ENCODE data around the gene KIF26A. TPM values are rescaled to one million over a fixed set of nuclear protein-coding genes. Genes with fewer than 3 reads are reported as not detected.

KIF26A gene
- total RNA-seq, 2 donors from 2014 or later: 0.43 TPM; not detected in 1

DNA sequence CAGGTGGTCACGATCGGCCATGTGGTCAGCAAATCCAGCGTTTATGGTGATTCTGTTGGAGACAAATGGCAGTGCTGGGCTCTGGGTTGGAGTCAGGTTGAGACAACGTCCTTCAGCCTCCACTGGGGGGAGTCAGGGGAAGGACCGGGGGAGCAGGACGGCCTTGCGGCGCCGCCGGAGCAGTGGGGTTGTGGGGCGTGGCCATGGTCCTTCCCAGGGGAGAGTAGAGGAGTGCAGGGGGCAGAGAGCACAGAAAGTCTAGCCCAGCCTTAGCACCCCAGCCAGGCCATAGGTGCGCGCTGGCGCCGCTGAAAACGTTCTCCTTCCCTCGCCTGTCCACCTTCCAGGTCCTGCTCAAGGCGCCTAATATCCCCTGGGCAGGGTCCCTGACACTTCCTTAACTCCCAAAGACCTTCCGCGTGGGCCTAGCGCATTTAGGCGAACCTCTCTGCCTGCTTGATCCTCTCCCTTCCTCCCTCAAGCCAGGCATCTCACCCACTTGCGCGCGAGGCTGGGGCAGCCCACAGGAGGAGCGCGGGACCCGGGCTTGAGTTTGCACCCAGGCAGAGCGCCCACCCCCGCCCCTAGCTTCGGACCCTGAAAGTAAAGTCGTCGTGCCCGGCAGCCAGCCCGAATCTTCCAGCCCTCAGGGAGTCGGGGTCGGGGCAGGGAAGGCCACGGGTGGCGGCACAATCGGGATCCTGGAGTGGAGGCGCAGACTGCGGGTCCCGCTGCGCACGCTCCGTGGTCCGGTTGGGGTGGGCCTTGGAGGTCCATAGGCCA, 3.1 kb upstream of the KIF26A start:
- Mint-ChIP-seq H3K27ac (no peak overlapping the region), H3K9me3 (no peaks in the 10 kb centered on the region), H3K36me3 (peaks cover 0 to 1% of the 10 kb centered on the region in 2 donors)
- no peak for DNase-seq (ENCODE audit: low spot score in 2 of 2)
- ATAC-seq: no peak

GRCh38 chr14:104135904-104136471, 2.4 kb upstream of the KIF26A start:
- ATAC-seq: no peak
- DNase-seq (ENCODE audit: low spot score in 2 of 2): no peak
- H3K36me3 Mint-ChIP-seq: no peaks in the 10 kb centered on the region
- no peak overlapping the region for H3K27ac Mint-ChIP-seq
- H3K9me3 Mint-ChIP-seq: no peaks in the 10 kb centered on the region

- DNase-seq (ENCODE audit: low spot score in 2 of 2): no peak
- no peak overlapping the region for H3K27ac Mint-ChIP-seq
- H3K9me3 Mint-ChIP-seq: no peaks in the 10 kb centered on the region
- no peak for ATAC-seq
- no peaks in the 10 kb centered on the region for H3K36me3 Mint-ChIP-seq
Observed at GRCh38 chr14:104136472-104137296, 1.7 kb upstream of the KIF26A start.

DNA sequence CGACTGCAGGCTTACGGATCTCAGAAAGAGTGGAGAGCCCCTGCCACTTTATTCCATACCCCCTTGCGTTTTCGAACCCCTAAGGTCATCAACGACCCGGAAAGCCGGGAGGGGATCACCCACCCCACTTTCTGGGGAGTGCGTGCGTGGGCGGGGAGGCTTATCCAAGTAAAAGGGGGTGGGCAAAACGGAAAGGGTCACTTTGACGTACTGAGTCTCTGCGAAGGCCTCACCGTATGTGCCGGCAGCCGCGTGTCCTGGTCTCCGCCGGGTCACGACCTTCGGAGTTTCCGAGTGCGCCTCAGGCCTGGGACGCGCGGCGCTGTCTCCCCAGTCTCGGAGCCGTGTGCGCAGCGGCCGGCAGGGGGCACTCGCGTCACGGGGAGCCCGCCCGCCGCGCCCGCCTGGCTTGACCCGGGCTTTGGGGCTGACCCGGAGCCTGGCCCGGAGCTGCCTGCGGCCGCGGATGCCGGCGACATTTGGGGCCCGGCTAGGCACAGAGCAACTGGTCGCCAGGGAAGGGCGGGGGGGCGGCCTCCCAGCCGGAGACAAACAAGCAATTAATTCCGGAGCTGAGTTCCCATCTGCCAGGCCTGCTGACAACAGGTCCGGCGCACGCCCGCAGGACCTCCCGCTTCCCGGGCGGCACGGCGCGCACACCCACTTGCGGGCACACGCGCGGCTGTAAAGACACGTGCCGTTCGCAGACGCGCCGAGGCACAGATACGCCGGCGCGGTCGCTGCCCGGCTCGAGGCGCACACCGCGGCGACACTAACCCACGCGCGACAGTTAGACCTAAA, 890 bp upstream of the KIF26A start:
- DNase-seq (ENCODE audit: low spot score in 2 of 2) (peak; percentile 70 to 88), ATAC-seq (peak; percentile 84 to 90)
- H3K9me3 Mint-ChIP-seq: no peaks in the 10 kb centered on the region
- H3K36me3 Mint-ChIP-seq: no peaks in the 10 kb centered on the region
- H3K27ac Mint-ChIP-seq: no peak overlapping the region

GRCh38 chr14:104138718-104139459, 502 bp downstream of the KIF26A start:
- DNase-seq (ENCODE audit: low spot score in 2 of 2) (no peak), ATAC-seq (peak in 1 of 2 donors; percentile 10)
- H3K36me3 Mint-ChIP-seq: no peaks in the 10 kb centered on the region

GRCh38 chr14:104139460-104140212, 1.2 kb downstream of the KIF26A start:
- DNase-seq (ENCODE audit: low spot score in 2 of 2) (no peak), ATAC-seq (no peak)
- Mint-ChIP-seq H3K36me3 (no peaks in the 10 kb centered on the region), H3K27ac (no peak overlapping the region), H3K9me3 (no peaks in the 10 kb centered on the region)

More at GRCh38 chr14:104138718-104139459, 502 bp downstream of the KIF26A start:
- Mint-ChIP-seq H3K27ac (no peak overlapping the region), H3K9me3 (no peaks in the 10 kb centered on the region)

- H3K36me3 Mint-ChIP-seq: no peaks in the 10 kb centered on the region
- no peak for ATAC-seq
- no peak for DNase-seq (ENCODE audit: low spot score in 2 of 2)
- H3K27ac Mint-ChIP-seq: no peak overlapping the region
- H3K9me3 Mint-ChIP-seq: no peaks in the 10 kb centered on the region
Observed at GRCh38 chr14:104140213-104140462, 1.8 kb downstream of the KIF26A start.

- Mint-ChIP-seq H3K36me3 (no peaks in the 10 kb centered on the region), H3K27ac (no peak overlapping the region), H3K9me3 (no peaks in the 10 kb centered on the region)
- no peak for DNase-seq (ENCODE audit: low spot score in 2 of 2)
- ATAC-seq: no peak
Observed at GRCh38 chr14:104140463-104141331, 2.3 kb downstream of the KIF26A start.

GRCh38 chr14:104141621-104142091, 3.3 kb downstream of the KIF26A start:
- Mint-ChIP-seq H3K27ac (no peak overlapping the region), H3K36me3 (no peaks in the 10 kb centered on the region), H3K9me3 (no peaks in the 10 kb centered on the region)
- ATAC-seq: no peak
- no peak for DNase-seq (ENCODE audit: low spot score in 2 of 2)

- no peak for ATAC-seq
- H3K27ac Mint-ChIP-seq: no peak overlapping the region
- no peaks in the 10 kb centered on the region for H3K36me3 Mint-ChIP-seq
- no peak for DNase-seq (ENCODE audit: low spot score in 2 of 2)
- H3K9me3 Mint-ChIP-seq: no peaks in the 10 kb centered on the region
Observed at GRCh38 chr14:104142136-104142945, 4.0 kb downstream of the KIF26A start.

DNA sequence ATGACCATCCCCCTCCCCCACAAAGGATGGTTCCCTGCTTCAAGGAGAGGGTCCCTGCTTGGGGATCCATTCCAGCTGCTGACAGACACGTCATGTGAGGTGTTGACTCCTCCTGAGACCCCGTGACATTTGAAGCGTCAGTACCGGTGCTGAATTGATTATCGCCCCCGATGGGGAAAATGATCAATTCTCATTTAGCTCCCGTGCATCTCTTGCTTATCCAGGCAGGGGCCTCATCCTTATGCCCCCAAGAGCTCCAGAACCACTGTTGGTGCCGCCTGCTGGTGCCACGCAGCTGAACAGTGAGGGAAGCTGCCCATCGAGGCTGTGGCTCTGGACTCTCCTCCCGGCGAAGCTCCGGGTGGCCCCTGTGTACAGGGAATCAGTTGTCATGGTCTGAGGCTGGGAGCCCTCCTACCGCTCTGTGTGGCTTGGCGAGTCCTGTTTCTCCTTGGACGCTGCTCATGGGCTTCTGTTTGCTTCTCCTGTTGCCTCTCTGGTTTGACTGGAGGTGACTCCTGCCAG, 4.6 kb downstream of the KIF26A start:
- H3K27ac Mint-ChIP-seq: no peak overlapping the region
- H3K36me3 Mint-ChIP-seq: no peaks in the 10 kb centered on the region
- ATAC-seq (no peak), DNase-seq (ENCODE audit: low spot score in 2 of 2) (no peak)
- H3K9me3 Mint-ChIP-seq: no peaks in the 10 kb centered on the region

DNA sequence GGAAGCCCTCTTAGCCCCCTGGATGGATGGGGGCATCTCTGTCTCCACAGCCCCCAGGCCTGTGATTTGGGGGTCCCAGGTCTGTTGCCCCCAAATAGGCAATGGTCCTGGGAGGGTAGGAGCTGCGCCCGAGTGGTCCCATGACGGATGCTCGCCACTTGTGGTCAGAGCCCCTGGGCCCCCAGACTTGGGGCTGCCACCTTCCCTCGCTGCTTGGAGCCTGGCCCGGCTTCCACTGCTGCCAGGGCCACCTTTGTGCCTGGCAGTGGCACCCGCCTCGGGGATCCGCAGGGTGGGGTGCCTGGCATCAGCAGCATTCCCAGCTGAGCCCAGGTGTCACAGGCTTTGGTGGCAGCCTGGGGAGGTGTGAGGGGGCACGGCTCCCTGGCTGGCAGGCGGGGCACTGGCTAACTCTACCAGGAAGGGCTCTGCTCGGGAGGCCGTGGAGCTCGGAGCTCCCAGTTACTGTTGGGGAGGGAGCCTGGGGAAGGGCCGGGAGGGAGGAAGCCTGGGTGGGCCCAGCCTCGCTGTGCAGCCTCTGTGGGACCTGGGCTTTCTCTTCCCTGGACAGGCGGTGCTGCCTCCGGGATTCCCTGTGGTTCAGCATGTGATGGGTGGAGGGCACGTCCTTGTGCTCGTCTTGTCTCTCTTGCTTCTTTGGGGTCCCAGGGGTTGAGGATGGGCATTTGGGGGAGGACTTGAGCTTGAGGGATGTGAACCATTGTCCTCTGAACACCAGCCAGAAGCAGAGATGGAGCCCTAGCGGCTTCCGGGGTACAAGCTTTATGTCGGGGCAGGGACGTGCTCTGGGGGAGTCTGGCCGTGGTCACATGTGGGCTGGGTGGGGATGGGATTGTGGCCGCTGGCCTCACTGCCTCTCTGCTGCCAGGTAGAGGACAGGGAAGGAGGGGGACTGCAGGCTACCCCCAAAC, 5.4 kb downstream of the KIF26A start:
- DNase-seq (ENCODE audit: low spot score in 2 of 2): no peak
- no peaks in the 10 kb centered on the region for H3K36me3 Mint-ChIP-seq
- no peak for ATAC-seq
- no peaks in the 10 kb centered on the region for H3K9me3 Mint-ChIP-seq
- H3K27ac Mint-ChIP-seq: no peak overlapping the region

- ATAC-seq (no peak), DNase-seq (ENCODE audit: low spot score in 2 of 2) (no peak)
- H3K9me3 Mint-ChIP-seq: no peaks in the 10 kb centered on the region
- H3K27ac Mint-ChIP-seq: no peak overlapping the region
- no peaks in the 10 kb centered on the region for H3K36me3 Mint-ChIP-seq
Observed at GRCh38 chr14:104144453-104144790, 6.0 kb downstream of the KIF26A start.
